ENCODE data around the gene TBL1XR1.

GRCh38 chr3:176992565-176992964 lies 204.7 kb downstream of the TBL1XR1 start:
- TF ChIP-seq NFE2L2 (IDR thresholded peaks at IDR 0.05; ENCODE audit: low read depth, low read length) (no peak), RFX5 (IDR thresholded peaks at IDR 0.05; ENCODE audit: low read depth, low read length) (no peak), CTCF (conservative IDR thresholded peaks at IDR 0.05; ENCODE audit: low read depth, low read length) (no peak), SMC3 (IDR thresholded peaks at IDR 0.05; ENCODE audit: low read depth, low read length) (no peak), POLR2A (IDR thresholded peaks at IDR 0.05; ENCODE audit: low read depth, low read length) (no peak), USF2 (IDR thresholded peaks at IDR 0.05; ENCODE audit: low read depth, low read length) (no peak), MXI1 (IDR thresholded peaks at IDR 0.05; ENCODE audit: borderline replicate concordance, low read depth, low read length) (no peak), FOS (IDR thresholded peaks at IDR 0.05; ENCODE audit: low read depth, low read length) (no peak), BHLHE40 (IDR thresholded peaks at IDR 0.05; ENCODE audit: low read depth, low read length) (no peak)

All from IMR-90 (cell line).